Measurements from ENCODE around the gene SMURF2. TPM values are rescaled to one million over a fixed set of nuclear protein-coding genes. Genes with fewer than 3 reads are reported as not detected.

Gene SMURF2
- total RNA-seq, 1 donor from 2014 or later, result 39.6 TPM

DNA sequence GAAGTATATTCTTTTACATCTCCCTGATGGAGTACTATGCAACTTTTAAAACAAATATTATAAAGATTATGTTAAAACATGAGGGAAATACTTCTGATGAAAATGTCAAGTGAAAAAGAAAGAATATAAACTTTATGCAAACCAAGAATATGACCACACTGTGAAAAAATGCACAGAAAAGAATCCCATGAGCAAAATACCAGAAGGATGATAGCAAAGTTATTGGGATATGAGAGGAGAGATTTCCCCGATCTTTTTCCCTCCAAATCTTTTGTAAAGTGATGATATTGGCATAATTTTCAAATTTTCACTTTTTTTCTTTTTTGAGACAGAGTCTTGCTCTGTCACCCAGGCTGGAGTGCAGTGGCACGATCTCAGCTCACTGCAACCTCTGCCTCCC lies 36.6 kb upstream of the SMURF2 start:
- intact Hi-C loops (cut with DNase I), result no loop called here
- Histone ChIP-seq H3K4me1 (peaks cover 4% of the 10 kb centered on the region), H3K36me3 (no peaks in the 10 kb centered on the region), H3K4me3 (no peak overlapping the region), H3K27ac (no peak overlapping the region), H3K9me3 (no peaks in the 10 kb centered on the region), H3K27me3 (ENCODE audit: low read depth) (no peaks in the 10 kb centered on the region)
- DNase-seq (no peak), ATAC-seq (no peak)
- TF ChIP-seq, protein P1, sequence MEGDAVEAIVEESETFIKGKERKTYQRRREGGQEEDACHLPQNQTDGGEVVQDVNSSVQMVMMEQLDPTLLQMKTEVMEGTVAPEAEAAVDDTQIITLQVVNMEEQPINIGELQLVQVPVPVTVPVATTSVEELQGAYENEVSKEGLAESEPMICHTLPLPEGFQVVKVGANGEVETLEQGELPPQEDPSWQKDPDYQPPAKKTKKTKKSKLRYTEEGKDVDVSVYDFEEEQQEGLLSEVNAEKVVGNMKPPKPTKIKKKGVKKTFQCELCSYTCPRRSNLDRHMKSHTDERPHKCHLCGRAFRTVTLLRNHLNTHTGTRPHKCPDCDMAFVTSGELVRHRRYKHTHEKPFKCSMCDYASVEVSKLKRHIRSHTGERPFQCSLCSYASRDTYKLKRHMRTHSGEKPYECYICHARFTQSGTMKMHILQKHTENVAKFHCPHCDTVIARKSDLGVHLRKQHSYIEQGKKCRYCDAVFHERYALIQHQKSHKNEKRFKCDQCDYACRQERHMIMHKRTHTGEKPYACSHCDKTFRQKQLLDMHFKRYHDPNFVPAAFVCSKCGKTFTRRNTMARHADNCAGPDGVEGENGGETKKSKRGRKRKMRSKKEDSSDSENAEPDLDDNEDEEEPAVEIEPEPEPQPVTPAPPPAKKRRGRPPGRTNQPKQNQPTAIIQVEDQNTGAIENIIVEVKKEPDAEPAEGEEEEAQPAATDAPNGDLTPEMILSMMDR (IDR thresholded peaks at IDR 0.05), result no peak

DNA sequence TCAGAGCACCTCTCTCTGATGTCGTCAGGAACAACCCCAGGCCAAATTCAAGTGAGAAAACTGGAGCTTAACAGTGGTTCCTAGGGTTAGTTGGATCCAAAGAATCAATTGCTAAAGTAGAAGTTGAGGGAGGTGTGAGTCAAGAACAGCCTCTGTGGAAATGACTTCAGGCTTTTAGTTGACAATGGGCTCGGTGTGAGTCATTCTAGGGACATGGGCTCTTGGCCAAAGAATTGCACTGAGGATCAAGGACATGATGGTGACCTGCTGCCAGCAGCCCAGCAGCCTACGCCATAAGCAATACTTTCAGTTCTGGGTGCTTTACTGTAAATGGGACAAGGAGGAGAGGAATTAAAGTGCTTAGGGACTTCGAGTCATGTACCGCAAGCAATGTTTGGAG lies 32.1 kb upstream of the SMURF2 start:
- TF ChIP-seq, protein P1 (IDR thresholded peaks at IDR 0.05), result no peak
- peak overlapping the region; percentile 68 for H3K27ac ChIP-seq
- no peaks in the 10 kb centered on the region for H3K27me3 ChIP-seq (ENCODE audit: low read depth)
- peaks cover 5% of the 10 kb centered on the region for H3K4me1 ChIP-seq
- H3K4me3 ChIP-seq, result no peak overlapping the region
- peak; percentile 97 for ATAC-seq
- H3K36me3 ChIP-seq, result no peaks in the 10 kb centered on the region
- H3K9me3 ChIP-seq, result no peaks in the 10 kb centered on the region
- DNase-seq, result peak; percentile 79
- intact Hi-C loops (cut with DNase I), result no loop called here

DNA sequence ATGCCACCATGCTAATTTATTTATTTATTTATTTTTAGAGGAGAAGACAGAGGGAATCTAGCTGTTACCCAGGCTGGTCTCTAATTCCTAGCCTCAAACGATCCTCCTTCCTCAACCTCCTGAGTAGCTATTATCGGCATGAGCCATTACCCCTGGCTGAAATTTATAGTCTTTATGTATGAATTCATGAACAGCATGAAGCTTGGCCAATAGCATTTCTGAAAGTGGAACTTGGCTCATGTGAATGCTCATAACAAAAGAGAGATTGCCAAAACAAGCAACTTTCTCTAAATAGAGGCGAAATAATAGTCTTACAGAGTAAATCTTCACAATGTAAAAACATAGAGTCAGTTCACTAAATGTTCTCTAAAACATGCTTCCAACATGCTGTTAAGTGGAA lies 30.1 kb upstream of the SMURF2 start:
- ATAC-seq (no peak), DNase-seq (no peak)
- no peak overlapping the region for H3K27ac ChIP-seq
- no peaks in the 10 kb centered on the region for H3K36me3 ChIP-seq
- peaks cover 5% of the 10 kb centered on the region for H3K4me1 ChIP-seq
- intact Hi-C loops (cut with DNase I), result no loop called here
- no peak overlapping the region for H3K4me3 ChIP-seq
- H3K9me3 ChIP-seq, result no peaks in the 10 kb centered on the region
- TF ChIP-seq, protein P1 (IDR thresholded peaks at IDR 0.05), result no peak
- H3K27me3 ChIP-seq (ENCODE audit: low read depth), result no peaks in the 10 kb centered on the region

DNA sequence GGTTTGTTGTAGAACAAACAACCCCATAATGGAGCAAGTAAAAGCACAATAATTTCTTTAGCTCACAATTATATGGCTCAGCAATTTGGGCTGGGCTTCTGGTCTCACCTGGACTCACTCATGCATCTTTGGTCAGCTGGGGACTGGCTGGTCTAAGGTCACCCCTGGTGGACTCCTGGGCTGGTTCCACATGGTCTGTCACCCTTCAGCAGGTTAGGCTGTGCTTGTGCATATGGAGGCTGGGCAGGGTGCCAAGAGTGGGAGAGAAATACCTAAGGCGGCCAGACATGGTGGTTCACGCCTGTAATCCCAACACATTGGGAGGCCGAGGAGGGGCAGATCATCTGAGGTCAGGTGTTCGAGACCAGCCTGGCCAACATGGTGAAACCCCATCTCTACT lies 27.0 kb upstream of the SMURF2 start:
- Histone ChIP-seq H3K27ac (no peak overlapping the region), H3K4me1 (peaks cover 5% of the 10 kb centered on the region), H3K4me3 (no peak overlapping the region), H3K36me3 (no peaks in the 10 kb centered on the region), H3K27me3 (ENCODE audit: low read depth) (no peaks in the 10 kb centered on the region), H3K9me3 (no peaks in the 10 kb centered on the region)
- intact Hi-C loops (cut with DNase I), result no loop called here
- ATAC-seq (no peak), DNase-seq (no peak)
- TF ChIP-seq, protein P1 (IDR thresholded peaks at IDR 0.05), result no peak

DNA sequence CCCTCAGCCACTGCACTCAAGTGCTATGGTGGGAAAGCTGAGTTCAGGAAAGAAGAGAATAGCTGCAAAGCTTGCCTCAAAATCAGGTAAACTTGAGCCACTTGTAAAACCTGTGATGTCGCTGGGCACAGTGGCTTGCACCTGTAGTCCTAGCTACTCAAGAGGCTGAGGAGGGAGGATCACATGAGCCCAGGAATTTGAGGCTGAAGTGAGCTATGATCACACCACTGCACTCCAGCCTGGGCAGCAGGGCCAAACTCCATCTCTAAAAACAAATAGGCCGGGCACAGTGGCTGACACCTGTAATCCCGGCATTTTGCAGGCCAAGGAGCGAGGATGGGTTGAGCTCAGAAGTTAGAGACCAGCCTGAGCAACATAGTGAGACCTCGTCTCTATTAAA lies 26.4 kb upstream of the SMURF2 start:
- Histone ChIP-seq H3K27me3 (ENCODE audit: low read depth) (no peaks in the 10 kb centered on the region), H3K4me3 (no peak overlapping the region), H3K4me1 (no peaks in the 10 kb centered on the region), H3K36me3 (no peaks in the 10 kb centered on the region), H3K27ac (no peak overlapping the region), H3K9me3 (no peaks in the 10 kb centered on the region)
- TF ChIP-seq, protein P1 (IDR thresholded peaks at IDR 0.05), result no peak
- no peak for DNase-seq
- intact Hi-C loops (cut with DNase I), result no loop called here
- ATAC-seq, result no peak

DNA sequence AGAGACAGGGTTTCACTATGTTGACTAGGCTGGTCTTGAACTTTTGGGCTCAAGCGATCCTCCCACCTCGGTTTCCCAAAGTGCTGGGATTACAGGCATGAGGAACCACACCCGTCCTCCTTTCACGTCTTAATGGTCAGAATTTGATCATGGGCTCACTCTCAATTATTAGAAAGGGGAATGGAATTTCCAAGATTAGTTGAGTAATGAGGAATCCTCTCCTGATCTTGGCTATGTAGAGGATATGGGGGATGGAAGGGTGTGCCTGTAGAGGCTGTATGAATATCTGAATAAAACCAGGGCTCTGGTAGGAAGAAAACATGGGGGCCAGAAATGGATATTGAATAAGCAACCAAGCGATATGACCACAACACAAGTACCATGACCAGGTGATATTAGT lies 25.9 kb upstream of the SMURF2 start:
- intact Hi-C loops (cut with DNase I), result no loop called here
- no peaks in the 10 kb centered on the region for H3K4me1 ChIP-seq
- no peaks in the 10 kb centered on the region for H3K36me3 ChIP-seq
- H3K4me3 ChIP-seq, result no peak overlapping the region
- TF ChIP-seq, protein P1 (IDR thresholded peaks at IDR 0.05), result no peak
- ATAC-seq (no peak), DNase-seq (no peak)
- H3K27me3 ChIP-seq (ENCODE audit: low read depth), result no peaks in the 10 kb centered on the region
- no peak overlapping the region for H3K27ac ChIP-seq
- H3K9me3 ChIP-seq, result no peaks in the 10 kb centered on the region
